Activated naive CD8-positive, alpha-beta T cell treated with anti-CD3 and anti-CD28 coated beads, Interleukin-2, amount 10 ng/mL, durations not matched to agents 7 days and 5 days (primary cell): Measurements from ENCODE around the gene MYOG. TPM values are rescaled to one million over a fixed set of nuclear protein-coding genes. Genes with fewer than 3 reads are reported as not detected.

Experiments used
- ATAC-seq: fragments of 150-1000 bp; cut with Tn5 transposase; one replicate; pipeline ENCODE4 v1.10.0; 2021; ENCODE audit warnings: low read depth, moderate library complexity
- POLR2A ChIA-PET: fragments of 350-600 bp; sonication (Branson Sonifier 250); formaldehyde crosslinking; loops from one replicate; lab custom pipeline; 2021; ENCODE audit warnings: antibody characterized with exemption; lab: Charles Lee
- DNase-seq: peaks from one replicate; pipeline ENCODE4 v3.0.0; 2021
- H3K27ac Mint-ChIP-seq: one replicate; pipeline ENCODE4 v1.8.0; 2022; ENCODE audit warnings: mild to moderate bottlenecking, mixed read lengths
- H3K27me3 Mint-ChIP-seq: one replicate; pipeline ENCODE4 v1.8.0; 2022; ENCODE audit warnings: mild to moderate bottlenecking, moderate library complexity, mixed read lengths
- H3K36me3 Mint-ChIP-seq: one replicate; pipeline ENCODE4 v1.8.0; 2021; ENCODE audit warnings: mild to moderate bottlenecking, mixed read lengths
- H3K4me1 Mint-ChIP-seq: one replicate; pipeline ENCODE4 v1.8.0; 2021; ENCODE audit warnings: mixed read lengths
- H3K4me3 Mint-ChIP-seq: one replicate; pipeline ENCODE4 v1.8.0; 2022; ENCODE audit warnings: mild to moderate bottlenecking, moderate library complexity, mixed read lengths
- H3K9me3 Mint-ChIP-seq: one replicate; pipeline ENCODE4 v1.8.0; 2021; ENCODE audit warnings: mixed read lengths
- total RNA-seq, 2 experiments: library from RNA; stranded (reverse); gene quantifications; one replicate each; pipeline ENCODE4 v1.2.3, GENCODE V29; 2021

MYOG gene
- total RNA-seq, 2 experiments from 2014 or later, result not detected

DNA sequence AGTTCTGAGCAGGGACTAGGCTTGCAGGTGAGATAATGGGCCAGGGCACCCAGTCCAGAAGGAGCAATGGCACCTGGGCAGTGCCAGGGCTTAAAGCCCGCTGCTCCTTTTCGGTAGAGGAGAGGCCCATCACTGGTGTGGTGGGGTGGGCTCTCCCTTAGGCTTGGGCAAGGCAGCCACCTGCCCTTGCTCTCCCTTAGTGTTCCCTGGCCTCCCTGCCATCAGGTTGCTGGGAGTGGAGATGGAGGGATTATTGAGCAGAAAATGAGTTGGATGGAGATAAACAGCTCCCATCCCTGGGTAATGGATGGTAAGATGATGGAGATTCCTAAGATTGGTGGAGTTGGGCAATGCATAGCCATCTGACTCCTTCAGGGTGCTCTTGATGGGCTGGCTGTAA is 7.9 kb downstream of the MYOG start:
- peaks cover 16% of the 10 kb centered on the region for H3K27me3 Mint-ChIP-seq
- POLR2A ChIA-PET, result no interaction called here

DNA sequence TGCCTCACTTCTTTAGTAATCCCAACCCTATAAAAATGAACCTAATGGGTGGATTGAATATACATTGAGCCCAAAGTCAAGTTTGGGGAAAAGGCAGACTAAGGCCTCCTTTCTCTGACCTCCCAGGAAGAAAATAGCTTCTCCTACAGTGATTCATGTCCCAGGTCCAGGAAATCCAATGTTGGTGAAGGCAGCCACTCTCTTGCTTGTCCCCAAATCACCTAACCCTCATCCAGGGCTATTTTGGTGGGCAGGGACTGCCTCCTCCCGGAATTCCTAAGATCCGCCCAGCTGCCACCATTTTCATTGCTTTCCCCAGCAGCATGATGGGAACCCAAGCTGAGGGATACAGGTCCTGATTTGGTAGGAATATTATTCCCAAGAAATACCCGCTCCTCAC is 8.4 kb downstream of the MYOG start:
- DNase-seq (no peak), ATAC-seq (no peak)
- Mint-ChIP-seq H3K9me3 (no peaks in the 10 kb centered on the region), H3K27ac (no peak overlapping the region), H3K36me3 (peaks cover 19% of the 10 kb centered on the region), H3K4me3 (no peak overlapping the region), H3K27me3 (peaks cover 16% of the 10 kb centered on the region), H3K4me1 (peaks cover 10% of the 10 kb centered on the region)
- POLR2A ChIA-PET, result no interaction called here

More for the DNA sequence above, 7.9 kb downstream of the MYOG start:
- no peaks in the 10 kb centered on the region for H3K9me3 Mint-ChIP-seq
- peaks cover 14% of the 10 kb centered on the region for H3K36me3 Mint-ChIP-seq
- DNase-seq (no peak), ATAC-seq (no peak)
- H3K27ac Mint-ChIP-seq, result no peak overlapping the region
- no peak overlapping the region for H3K4me3 Mint-ChIP-seq
- H3K4me1 Mint-ChIP-seq, result peaks cover 10% of the 10 kb centered on the region

DNA sequence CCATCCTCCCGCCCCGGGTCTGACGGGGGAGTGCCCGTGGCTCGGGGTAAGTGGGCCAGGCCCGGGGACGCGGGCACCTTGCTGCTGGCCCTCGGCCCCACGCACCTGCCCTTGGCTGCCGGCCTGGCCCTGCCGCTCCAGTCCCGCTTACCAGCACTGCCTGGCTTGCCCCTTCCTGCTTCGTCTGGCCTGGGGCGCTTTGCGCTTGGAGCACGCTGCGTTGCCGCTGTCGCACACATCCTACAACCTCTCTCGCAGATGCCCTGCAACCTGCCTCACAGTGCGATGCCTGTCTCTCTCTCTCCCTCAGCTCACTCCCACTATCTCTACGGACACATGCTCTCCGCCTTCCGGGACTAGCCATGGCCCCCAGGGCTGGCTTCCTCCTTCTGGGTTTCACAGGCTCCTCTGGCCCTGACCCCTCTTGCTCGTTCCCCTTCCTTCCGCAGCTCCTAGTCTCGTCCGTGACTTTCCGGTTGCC is 9.7 kb downstream of the MYOG start:
- H3K27me3 Mint-ChIP-seq, result peaks cover 16% of the 10 kb centered on the region
- H3K27ac Mint-ChIP-seq, result no peak overlapping the region
- peak overlapping the region; percentile 65 for H3K4me3 Mint-ChIP-seq
- H3K36me3 Mint-ChIP-seq, result peaks cover 25% of the 10 kb centered on the region
- peak; percentile 18 for ATAC-seq
- peaks cover 8% of the 10 kb centered on the region for H3K4me1 Mint-ChIP-seq
- POLR2A ChIA-PET, result no interaction called here
- DNase-seq, result no peak
- H3K9me3 Mint-ChIP-seq, result no peaks in the 10 kb centered on the region

DNA sequence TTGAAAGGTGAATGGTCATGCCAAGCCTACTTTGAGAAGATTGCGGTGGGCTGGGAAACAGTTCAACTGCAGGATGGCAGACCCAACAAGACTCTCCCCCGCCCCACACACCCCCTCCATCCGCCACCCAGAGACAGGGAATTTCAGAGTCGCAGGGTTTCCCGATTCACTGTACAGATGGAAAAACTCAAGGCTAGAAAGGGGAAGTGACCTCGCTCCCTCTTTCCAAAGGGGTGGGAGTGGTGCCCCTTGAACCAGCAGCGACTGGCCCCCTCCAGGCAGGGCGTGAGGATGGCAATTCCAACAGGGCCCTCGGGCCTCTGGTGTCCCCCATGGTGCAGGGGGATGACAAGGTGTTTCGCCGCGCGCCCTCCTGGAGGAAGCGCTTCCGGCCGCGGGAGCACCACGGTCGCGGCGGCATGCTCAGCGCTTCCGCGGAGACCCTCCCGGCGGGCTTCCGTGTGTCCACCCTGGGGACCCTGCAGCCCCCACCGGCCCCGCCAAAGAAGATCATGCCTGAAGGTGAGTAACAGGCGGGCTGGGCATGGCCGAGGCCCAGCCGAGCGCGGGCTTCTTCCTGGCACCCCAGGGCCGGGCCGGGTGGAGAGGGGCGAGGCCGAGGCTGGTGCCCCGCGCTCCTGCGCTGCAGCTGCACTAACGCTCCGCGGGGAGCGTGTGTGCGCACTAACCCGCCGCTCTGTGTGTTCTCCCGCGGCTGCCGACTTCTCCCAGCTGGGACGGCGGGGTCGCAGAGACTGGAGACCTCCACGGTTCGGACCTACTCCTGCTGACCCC is 10.4 kb downstream of the MYOG start:
- ATAC-seq, result peak; percentile 76
- Mint-ChIP-seq H3K9me3 (no peaks in the 10 kb centered on the region), H3K36me3 (peaks cover 27% of the 10 kb centered on the region), H3K4me1 (peaks cover 8% of the 10 kb centered on the region), H3K4me3 (peak overlapping the region; percentile 35), H3K27ac (no peak overlapping the region), H3K27me3 (peaks cover 16% of the 10 kb centered on the region)
- peak; percentile 57 for DNase-seq
- POLR2A ChIA-PET, result no interaction called here

DNA sequence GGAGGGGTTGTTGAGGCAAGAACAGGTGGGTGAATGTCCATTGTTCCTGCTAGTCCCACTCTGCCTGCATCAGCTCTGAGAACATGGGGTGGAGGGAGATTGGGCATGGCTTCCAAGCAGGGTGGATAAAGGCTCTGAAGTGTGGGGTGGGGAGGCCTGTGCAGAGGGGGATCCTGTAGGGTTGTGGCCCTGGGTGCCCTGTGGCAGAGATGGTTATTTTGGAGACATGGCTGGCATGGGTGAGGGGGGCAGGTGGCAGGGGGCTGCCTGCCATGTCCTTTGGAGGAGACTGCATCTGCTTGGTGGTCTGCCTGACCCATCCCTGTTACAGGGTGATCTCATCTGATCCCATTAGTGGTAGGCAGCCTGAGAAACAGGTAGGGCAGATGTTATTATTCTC is 11.2 kb downstream of the MYOG start:
- Mint-ChIP-seq H3K4me1 (peaks cover 8% of the 10 kb centered on the region), H3K9me3 (no peaks in the 10 kb centered on the region), H3K27me3 (peaks cover 16% of the 10 kb centered on the region), H3K27ac (no peak overlapping the region), H3K4me3 (peak overlapping the region; percentile 20), H3K36me3 (peaks cover 27% of the 10 kb centered on the region)
- ATAC-seq, result no peak
- POLR2A ChIA-PET, result no interaction called here
- no peak for DNase-seq

DNA sequence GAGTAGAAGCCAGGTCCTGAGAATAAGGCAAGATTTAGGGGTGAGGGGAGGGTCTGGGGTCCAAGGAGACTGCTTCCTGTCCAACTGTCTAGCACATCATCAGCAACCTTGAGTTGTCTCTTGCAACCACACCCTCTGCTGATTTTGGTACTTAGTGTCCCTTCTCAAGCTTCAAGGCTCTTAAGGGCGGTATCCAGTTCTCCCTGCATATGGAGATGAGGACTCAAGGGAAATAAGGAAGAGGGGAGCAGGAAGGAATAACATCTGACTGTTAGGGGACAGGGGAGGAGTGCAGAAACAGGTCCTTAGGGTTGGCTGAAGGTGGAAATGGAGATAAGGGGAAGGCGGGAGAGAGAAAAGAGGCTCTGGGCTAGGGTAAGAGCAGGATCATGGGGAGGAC is 12.3 kb downstream of the MYOG start:
- no peak for DNase-seq

DNA sequence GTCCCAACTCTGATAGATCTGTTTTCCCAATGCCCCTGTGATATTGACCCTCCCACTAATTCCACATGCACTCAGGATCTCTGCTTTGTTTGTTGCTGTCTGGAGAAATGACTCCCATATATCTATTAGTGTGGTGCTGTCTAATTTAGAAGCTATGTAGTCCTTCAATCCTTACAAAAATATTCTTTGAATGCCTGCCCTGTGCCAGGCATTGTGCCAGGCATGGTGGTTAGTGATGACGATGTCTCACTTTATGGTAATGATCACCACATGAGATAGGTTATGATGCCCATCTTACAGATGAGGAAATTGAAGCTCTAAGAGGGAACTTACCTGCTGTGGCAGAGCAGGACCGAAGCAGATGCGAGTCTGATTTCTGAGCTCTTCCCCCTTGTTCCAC is 12.9 kb downstream of the MYOG start:
- H3K9me3 Mint-ChIP-seq, result no peaks in the 10 kb centered on the region
- H3K36me3 Mint-ChIP-seq, result peaks cover 29% of the 10 kb centered on the region
- H3K4me1 Mint-ChIP-seq, result peaks cover 8% of the 10 kb centered on the region
- peaks cover 15% of the 10 kb centered on the region for H3K27me3 Mint-ChIP-seq
- no peak overlapping the region for H3K4me3 Mint-ChIP-seq
- H3K27ac Mint-ChIP-seq, result no peak overlapping the region
- DNase-seq, result no peak
- POLR2A ChIA-PET, result no interaction called here
- ATAC-seq, result no peak

More for the DNA sequence above, 12.3 kb downstream of the MYOG start:
- POLR2A ChIA-PET, result no interaction called here
- Mint-ChIP-seq H3K27me3 (peaks cover 16% of the 10 kb centered on the region), H3K4me3 (no peak overlapping the region), H3K36me3 (peaks cover 29% of the 10 kb centered on the region), H3K27ac (no peak overlapping the region), H3K9me3 (no peaks in the 10 kb centered on the region), H3K4me1 (peaks cover 8% of the 10 kb centered on the region)
- no peak for ATAC-seq

DNA sequence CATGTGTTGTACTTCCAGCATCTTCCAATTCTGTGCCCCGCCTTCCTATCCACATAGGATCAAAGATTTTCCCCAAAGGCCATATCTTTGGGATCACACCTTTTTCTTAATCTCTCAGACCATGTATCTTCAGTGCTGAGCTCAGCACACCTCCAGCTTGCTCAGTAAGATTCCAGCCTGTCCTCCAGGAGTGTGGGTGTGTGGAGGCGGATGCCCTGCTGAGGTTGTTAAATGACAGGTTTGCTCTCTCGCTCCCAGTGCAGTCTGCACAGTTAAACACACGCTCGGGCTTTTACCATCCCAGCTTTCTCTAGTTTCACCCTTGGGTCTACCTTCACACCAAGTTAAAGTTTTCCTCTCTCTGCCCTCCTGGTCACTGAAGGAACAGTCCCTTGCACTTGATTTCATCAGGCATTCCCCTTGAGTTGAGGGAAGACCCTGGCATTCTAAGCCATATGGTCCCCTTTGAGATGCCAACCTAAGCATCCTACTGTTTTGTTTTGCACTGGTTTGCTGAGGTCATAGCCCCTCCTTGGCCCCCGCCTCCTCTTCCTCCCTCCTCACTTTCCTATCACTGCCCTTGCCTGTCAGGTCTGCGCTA is 13.7 kb downstream of the MYOG start:
- DNase-seq (no peak), ATAC-seq (no peak)
- peaks cover 12% of the 10 kb centered on the region for H3K27me3 Mint-ChIP-seq
- H3K9me3 Mint-ChIP-seq, result no peaks in the 10 kb centered on the region
- no peak overlapping the region for H3K4me3 Mint-ChIP-seq
- H3K36me3 Mint-ChIP-seq, result peaks cover 34% of the 10 kb centered on the region
- no peak overlapping the region for H3K27ac Mint-ChIP-seq
- peaks cover 8% of the 10 kb centered on the region for H3K4me1 Mint-ChIP-seq
- POLR2A ChIA-PET, result no interaction called here

DNA sequence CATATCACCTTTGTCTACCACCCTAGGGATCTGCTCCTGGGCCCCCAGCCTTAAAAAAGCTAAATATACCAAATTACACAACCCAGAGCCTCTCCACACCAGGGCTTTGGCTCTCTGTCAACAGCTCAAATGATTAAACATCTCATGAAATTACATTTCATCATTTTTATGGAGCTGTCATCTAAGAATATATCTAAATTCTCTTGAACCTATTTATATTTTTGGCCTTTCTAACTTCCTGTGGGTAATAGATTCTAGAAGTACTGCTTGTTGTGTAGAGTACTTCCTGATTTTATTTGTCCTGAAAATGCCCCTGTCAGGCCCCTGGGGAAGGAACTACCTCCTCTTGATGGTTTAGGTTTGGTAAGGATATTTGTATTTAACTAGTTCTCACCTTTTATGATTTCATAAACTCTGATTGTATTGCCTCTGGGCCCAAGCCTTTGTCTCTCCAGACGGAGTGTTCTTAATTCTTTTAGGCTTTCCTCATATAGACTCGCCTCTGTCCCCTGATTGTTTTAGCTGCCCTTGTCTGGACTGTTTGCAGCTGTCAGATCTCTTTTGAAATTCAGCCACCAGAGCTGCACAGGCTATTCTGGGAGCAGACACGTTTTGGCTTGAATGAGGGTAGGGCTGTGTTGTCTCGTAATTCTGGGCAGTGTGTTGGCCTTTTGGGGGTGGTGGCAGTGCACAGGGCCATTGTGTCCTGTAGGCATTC is 16.6 kb downstream of the MYOG start:
- POLR2A ChIA-PET, result no interaction called here
- Mint-ChIP-seq H3K36me3 (peaks cover 32% of the 10 kb centered on the region), H3K4me1 (no peaks in the 10 kb centered on the region)

DNA sequence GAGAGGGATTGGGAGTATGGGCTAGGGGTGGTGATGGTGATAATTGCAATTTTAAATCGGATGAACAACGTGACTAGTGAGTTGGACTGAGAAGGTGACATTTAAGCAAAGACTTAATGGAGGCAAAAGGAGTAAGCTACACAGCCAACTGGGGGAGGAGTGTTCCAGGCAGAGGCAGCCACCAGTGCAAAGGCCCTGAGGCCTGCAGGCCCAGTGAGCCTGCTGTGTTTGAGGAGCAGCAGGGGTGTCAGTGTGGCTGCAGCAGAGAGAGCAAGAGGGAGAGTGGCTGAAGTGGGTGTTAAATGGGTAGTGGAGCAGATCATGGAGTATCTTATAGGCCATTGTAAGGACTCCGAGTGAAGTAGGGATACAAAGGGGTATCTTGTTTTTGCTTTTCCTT is 18.8 kb downstream of the MYOG start:
- Mint-ChIP-seq H3K4me3 (no peak overlapping the region), H3K9me3 (no peaks in the 10 kb centered on the region), H3K4me1 (peaks cover 3% of the 10 kb centered on the region), H3K36me3 (peaks cover 20% of the 10 kb centered on the region), H3K27me3 (no peaks in the 10 kb centered on the region), H3K27ac (no peak overlapping the region)
- ATAC-seq, result no peak
- DNase-seq, result no peak
- POLR2A ChIA-PET, result no interaction called here

More for the DNA sequence above, 16.6 kb downstream of the MYOG start:
- DNase-seq (no peak), ATAC-seq (no peak)
- Mint-ChIP-seq H3K9me3 (no peaks in the 10 kb centered on the region), H3K27me3 (no peaks in the 10 kb centered on the region), H3K27ac (no peak overlapping the region), H3K4me3 (no peak overlapping the region)

DNA sequence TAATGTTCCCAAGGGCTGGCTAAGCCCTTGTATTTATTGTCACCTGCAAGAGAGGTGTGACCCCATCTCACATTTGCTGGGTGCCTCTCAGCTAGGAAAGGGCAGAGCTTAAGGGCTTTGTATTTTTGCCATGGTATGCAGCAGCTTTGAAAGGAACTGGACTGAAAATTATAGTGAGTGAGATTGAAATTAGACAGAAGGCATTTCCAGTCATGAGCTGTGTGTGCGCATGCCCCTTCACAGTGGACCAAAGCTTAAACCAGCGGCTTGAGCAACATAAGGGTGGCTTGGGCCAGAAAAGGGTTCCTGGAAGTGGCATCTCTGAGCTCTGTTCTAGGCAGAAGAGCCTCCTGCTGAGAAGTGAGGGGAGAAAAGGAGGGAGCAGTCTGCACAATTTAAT is 19.8 kb downstream of the MYOG start:
- DNase-seq (no peak), ATAC-seq (no peak)
- Mint-ChIP-seq H3K36me3 (peaks cover 18% of the 10 kb centered on the region), H3K4me3 (no peak overlapping the region), H3K27ac (no peak overlapping the region), H3K4me1 (peaks cover 3% of the 10 kb centered on the region), H3K27me3 (no peaks in the 10 kb centered on the region), H3K9me3 (no peaks in the 10 kb centered on the region)
- POLR2A ChIA-PET, result no interaction called here

DNA sequence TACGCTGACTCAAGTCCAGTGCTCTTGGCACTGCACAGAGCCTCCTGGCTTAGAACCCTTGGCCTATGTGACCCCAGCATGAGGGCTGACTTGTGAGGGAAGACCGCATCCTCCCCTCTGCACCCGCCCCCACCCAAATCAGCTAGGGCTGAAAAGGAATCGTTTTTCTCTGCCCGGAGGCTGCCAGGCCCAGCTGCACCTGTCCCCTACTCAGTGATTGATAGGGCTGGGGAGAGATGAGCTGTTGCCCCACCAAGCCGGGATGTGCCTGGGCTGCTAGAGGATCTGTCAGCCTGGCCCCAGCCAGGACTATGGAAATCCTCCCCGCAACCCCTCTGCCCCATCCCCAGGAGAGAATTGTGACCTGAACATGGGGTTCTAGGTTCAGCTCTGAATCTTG is 20.6 kb downstream of the MYOG start:
- POLR2A ChIA-PET, result no interaction called here
- peaks cover 3% of the 10 kb centered on the region for H3K4me1 Mint-ChIP-seq
- H3K27ac Mint-ChIP-seq, result no peak overlapping the region
- DNase-seq, result no peak
- no peak for ATAC-seq
- H3K27me3 Mint-ChIP-seq, result no peaks in the 10 kb centered on the region
- peaks cover 19% of the 10 kb centered on the region for H3K36me3 Mint-ChIP-seq
- H3K9me3 Mint-ChIP-seq, result no peaks in the 10 kb centered on the region
- H3K4me3 Mint-ChIP-seq, result no peak overlapping the region

DNA sequence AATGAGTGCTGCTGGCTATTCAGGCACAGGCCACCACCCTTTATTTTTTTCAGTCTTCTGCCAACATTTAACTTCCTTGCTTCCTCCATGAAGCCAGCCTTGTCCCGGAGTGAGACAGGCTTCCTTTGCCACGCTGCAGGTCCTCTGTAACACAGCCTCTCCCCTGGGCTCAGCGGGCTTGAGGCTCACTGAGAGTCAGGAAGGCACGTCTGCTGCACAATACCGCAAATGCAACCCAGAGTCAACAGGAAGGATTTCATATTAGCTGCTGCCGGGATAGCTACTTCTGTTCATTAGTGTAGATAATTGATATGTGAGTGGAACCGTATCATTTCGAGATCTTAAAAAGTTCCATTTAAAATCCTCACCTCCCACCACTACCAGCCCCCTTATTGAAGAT is 22.5 kb downstream of the MYOG start:
- no peaks in the 10 kb centered on the region for H3K27me3 Mint-ChIP-seq
- peak overlapping the region; percentile 55 for H3K27ac Mint-ChIP-seq
- POLR2A ChIA-PET, result no interaction called here
- H3K9me3 Mint-ChIP-seq, result no peaks in the 10 kb centered on the region
- H3K4me1 Mint-ChIP-seq, result peaks cover 5% of the 10 kb centered on the region
- H3K4me3 Mint-ChIP-seq, result no peak overlapping the region
- no peak for ATAC-seq
- H3K36me3 Mint-ChIP-seq, result peaks cover 17% of the 10 kb centered on the region
- DNase-seq, result no peak
